Upper lobe of left lung (tissue), 4 donors: Measurements from ENCODE around the gene B3GNT9.

Source experiments
- CTCF ChIP-seq, 6 experiments: fragments of 450-650 bp in 4 of 6; fragments of 200-600 bp in 2 of 6; sonication (generic) in 2 of 6; IDR thresholded peaks; one replicate each; pipeline ENCODE4 v1.5.1; 2016 to 2019; ENCODE audit warnings: antibody characterized with exemption in 6 of 6
- POLR2AphosphoS5 ChIP-seq, 2 donors: sonication (generic); formaldehyde crosslinking; IDR thresholded peaks; one replicate each; pipeline ENCODE4 v1.5.1; 2017; ENCODE audit warnings: antibody characterized with exemption in 2 of 2

GRCh38 chr16:67120025-67120424 is 30.8 kb downstream of the B3GNT9 start:
- TF ChIP-seq CTCF (IDR thresholded peaks at IDR 0.05) (no peak), POLR2AphosphoS5 (IDR thresholded peaks at IDR 0.05) (no peak)
